GM06990 (cell line): ENCODE data around the gene FAM241A.

Experiments
- DNase-seq: peaks from one replicate; pipeline ENCODE4 v3.0.0-alpha.2; 2011; ENCODE audit not compliant: insufficient read length; ENCODE audit errors: extremely low read depth
- H3K27me3 ChIP-seq: replicated peaks from 2 replicates; pipeline ENCODE4 v1.6.0; 2011; ENCODE audit warnings: low read length; ENCODE audit not compliant: control insufficient read depth, insufficient read depth
- H3K36me3 ChIP-seq: 2 replicates; pipeline ENCODE4 v1.5.1; 2011; ENCODE audit warnings: low read length; ENCODE audit not compliant: control insufficient read depth, insufficient read depth
- H3K4me3 ChIP-seq: replicated peaks from 2 replicates; pipeline ENCODE4 v1.5.1; 2011; ENCODE audit warnings: low read depth, mild to moderate bottlenecking, control low read depth, low read length
- CTCF ChIP-seq: IDR thresholded peaks from 2 replicates; pipeline ENCODE4 v1.5.1; 2011; ENCODE audit warnings: low read length, control low read depth, mild to moderate bottlenecking, inconsistent platforms; ENCODE audit not compliant: insufficient read depth, poor library complexity, severe bottlenecking

FAM241A gene

GRCh38 chr4:112213091-112213490, 67.8 kb downstream of the FAM241A start:
- no peak for TF ChIP-seq CTCF
- no peaks in the 10 kb centered on the region for H3K27me3 ChIP-seq
- H3K36me3 ChIP-seq = no peaks in the 10 kb centered on the region
- H3K4me3 ChIP-seq = no peak overlapping the region
- peak; percentile 32 for DNase-seq

- H3K27me3 ChIP-seq = no peaks in the 10 kb centered on the region
- no peak overlapping the region for H3K4me3 ChIP-seq
- TF ChIP-seq CTCF = no peak
- H3K36me3 ChIP-seq = no peaks in the 10 kb centered on the region
- DNase-seq = no peak
Measured at GRCh38 chr4:112213856-112214255, 68.6 kb downstream of the FAM241A start.

DNA sequence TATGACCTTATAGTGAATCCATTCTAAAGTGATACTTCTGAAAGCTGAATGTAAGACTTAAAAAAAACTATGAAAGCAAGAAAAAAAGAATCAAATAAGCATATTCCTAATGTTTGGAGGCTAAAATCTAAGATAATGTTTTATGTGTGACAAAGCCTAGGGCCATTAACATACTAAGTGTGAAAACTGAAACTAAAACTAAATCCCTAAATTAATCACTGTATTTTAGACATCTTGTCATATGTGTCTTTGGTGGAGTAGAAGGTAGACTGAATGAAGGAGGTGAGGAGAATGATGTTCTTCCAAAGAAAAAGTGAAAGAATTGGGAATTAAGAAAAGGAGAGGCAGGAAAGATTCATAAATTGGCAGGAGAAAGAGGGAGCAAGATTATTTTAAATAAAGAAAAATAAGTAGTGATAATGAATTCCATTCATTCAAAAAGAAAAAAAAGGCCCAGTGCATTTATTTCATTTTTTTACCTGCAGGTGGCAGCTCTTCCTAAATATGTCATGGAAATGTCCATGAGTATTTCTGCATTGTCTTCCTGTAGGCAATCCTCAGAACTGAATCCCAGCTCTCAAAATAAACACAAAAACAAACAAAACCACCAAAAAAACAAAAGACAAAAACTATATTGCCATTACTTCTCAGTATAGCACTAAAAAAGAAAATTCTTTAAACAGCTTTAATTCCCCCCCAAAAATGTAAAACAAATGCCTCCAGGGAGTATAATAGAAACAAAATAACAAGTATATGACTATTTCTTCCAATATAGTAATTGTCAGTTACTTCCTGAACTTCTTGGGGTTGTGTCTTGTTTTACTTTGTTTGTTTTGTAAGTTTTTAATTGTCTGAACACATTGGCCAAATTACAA, 69.4 kb downstream of the FAM241A start:
- no peak overlapping the region for H3K4me3 ChIP-seq
- no peaks in the 10 kb centered on the region for H3K27me3 ChIP-seq
- no peaks in the 10 kb centered on the region for H3K36me3 ChIP-seq
- TF ChIP-seq CTCF = peak; percentile 45
- no peak for DNase-seq

GRCh38 chr4:112219826-112220366, 74.6 kb downstream of the FAM241A start:
- no peak for TF ChIP-seq CTCF
- Histone ChIP-seq H3K27me3 (no peaks in the 10 kb centered on the region), H3K36me3 (no peaks in the 10 kb centered on the region), H3K4me3 (no peak overlapping the region)
- DNase-seq = no peak

DNA sequence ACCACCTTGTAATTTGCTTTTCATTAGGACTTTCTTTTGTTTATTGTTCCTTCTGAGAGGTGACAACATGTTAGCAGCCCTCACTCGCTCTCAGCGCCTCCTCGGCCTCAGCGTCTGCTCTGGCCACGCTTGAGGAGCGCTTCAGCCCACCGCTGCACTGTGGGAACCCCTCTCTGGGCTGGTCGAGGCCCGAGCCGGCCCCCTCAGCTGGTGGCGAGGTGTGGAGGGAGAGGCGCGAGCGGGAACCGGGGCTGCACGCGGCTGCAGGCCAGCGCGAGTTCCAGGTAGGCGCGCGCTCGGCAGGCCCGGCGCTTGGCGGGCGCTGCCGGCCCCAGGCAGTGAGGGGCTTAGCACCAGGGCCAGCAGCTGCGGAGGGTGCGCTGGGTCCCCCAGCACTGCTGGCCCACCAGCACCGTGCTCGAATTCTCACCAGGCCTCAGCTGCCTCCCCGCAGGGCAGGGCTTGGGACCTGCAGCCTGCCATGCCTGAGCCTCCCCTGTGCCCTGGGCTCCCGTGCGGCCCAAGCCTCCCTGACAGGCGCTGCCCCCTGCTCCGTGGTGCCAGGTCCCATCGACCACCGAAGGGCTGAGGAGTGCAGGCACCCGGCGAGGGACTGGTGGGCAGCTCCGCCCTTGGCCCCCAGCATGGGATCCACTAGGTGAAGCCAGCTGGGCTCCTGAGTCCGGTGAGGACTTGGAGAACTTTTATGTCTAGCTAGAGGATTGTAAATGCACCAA, 77.1 kb downstream of the FAM241A start:
- no peak for TF ChIP-seq CTCF
- no peaks in the 10 kb centered on the region for H3K27me3 ChIP-seq
- no peaks in the 10 kb centered on the region for H3K36me3 ChIP-seq
- no peak overlapping the region for H3K4me3 ChIP-seq
- DNase-seq = no peak
